ENCODE measurements around the gene UROC1. TPM values are rescaled to one million over a fixed set of nuclear protein-coding genes. Genes with fewer than 3 reads are reported as not detected.
A peak's percentile ranks its signal among the peaks of the same experiment; 100 is the strongest.

The UROC1 gene
- total and polyA plus RNA-seq, 2 of the 13 experiments (the other 11 are each of a cell fraction or from before 2014, with no cell fraction given), result 0.71 to 1.3 TPM

GRCh38 chr3:126519506-126520455, 2.2 kb upstream of the UROC1 start:
- Histone ChIP-seq H3K27me3 (ENCODE audit: control insufficient read depth in 1 of 2, insufficient read depth in 2 of 2, low read length in 2 of 2) (no peaks in the 10 kb centered on the region; a peak in 1 of 5 replicates), H2AFZ (ENCODE audit: low read length) (no peak overlapping the region), H3K27ac (ENCODE audit: extremely low read length, insufficient read depth, low read length) (peak overlapping the region; percentile 76), H4K20me1 (ENCODE audit: insufficient read depth, low read length) (no peaks in the 10 kb centered on the region), H3K9me3 (ENCODE audit: low read length) (no peaks in the 10 kb centered on the region), H3K79me2 (ENCODE audit: insufficient read depth, low read length) (peaks cover 4% of the 10 kb centered on the region), H3K4me3 (replicated peaks in 1 of 3; ENCODE audit: insufficient read depth in 1 of 3, low read depth in 2 of 3, low read length in 3 of 3) (no peak overlapping the region), H3K9ac (ENCODE audit: insufficient read depth, low read depth, low read length) (no peak overlapping the region), H3K4me1 (ENCODE audit: insufficient read depth, low read length) (peaks cover 75% of the 10 kb centered on the region), H3K4me2 (ENCODE audit: low read depth, low read length) (peak overlapping the region; percentile 94), H3K36me3 (replicated peaks in 1 of 2; ENCODE audit: control insufficient read depth in 1 of 2, insufficient read depth in 2 of 2, low read length in 2 of 2) (no peaks in the 10 kb centered on the region)
- DNase-seq (ENCODE audit: low spot score) (peak; percentile 32), ATAC-seq (no peak), FAIRE-seq (peak; percentile 46)
- 82% methylated on average over 5 of the region's 10 CpGs for WGBS (ENCODE audit: low lambda C conversion rate)
- in situ Hi-C loops (cut with HindIII; ENCODE audit: extremely low pct_ligation_motif_present, low pct_unique_long_range_greater_than_20kb), result no loop called here
- CTCF ChIA-PET (ENCODE audit: low intra/inter-chr PET ratio, low total read pairs), result no interaction called here
- intact Hi-C loops (cut with micrococcal nuclease; ENCODE audit: unreplicated experiment), result loop anchor here (5.0 kb wide), 1 partner anchor 37 kb away; no protein-coding TSS in a partner anchor
- BruUV-seq (replicated peaks), result no TSS peak
- POLR2A ChIA-PET, result interaction anchor here (1.2 to 3.5 kb wide), 6 partner anchors 9 to 46 kb away, joined by 4 to 53 read pairs (median 10); partner anchors contain the start of gene ZXDC
- TF ChIP-seq ZNF510 (CRISPR knock-in tag; IDR thresholded peaks at IDR 0.05; ENCODE audit: low read depth) (0 out of 2 replicates have a peak, but pooled peaks have one; percentile 0), MYC (CRISPR knock-in tag; IDR thresholded peaks at IDR 0.05; ENCODE audit: borderline replicate concordance) (no peak), ZNF768 (CRISPR knock-in tag; IDR thresholded peaks at IDR 0.05) (0 out of 2 replicates have a peak, but pooled peaks have one; percentile 46), ZNF646 (CRISPR knock-in tag; IDR thresholded peaks at IDR 0.05) (peak; percentile 47; the same call in 1 of the 2 replicates), ZKSCAN5 (CRISPR knock-in tag; IDR thresholded peaks at IDR 0.05) (no peak), ZNF709 (CRISPR knock-in tag; IDR thresholded peaks at IDR 0.05) (no peak), CHD4 (IDR thresholded peaks at IDR 0.05; ENCODE audit: borderline replicate concordance, low read length) (no peak), CSRNP2 (CRISPR knock-in tag; conservative IDR thresholded peaks at IDR 0.05; ENCODE audit: low read depth) (no peak), ZFP62 (CRISPR knock-in tag; IDR thresholded peaks at IDR 0.05) (no peak), SOX13 (IDR thresholded peaks at IDR 0.05) (no peak), SOX13 (CRISPR knock-in tag; conservative IDR thresholded peaks at IDR 0.05 in 1 of 2, IDR thresholded peaks at IDR 0.05 in 1 of 2) (no peak), CBX1 (IDR thresholded peaks at IDR 0.05; ENCODE audit: low read depth) (no peak), TMF1 (CRISPR knock-in tag; IDR thresholded peaks at IDR 0.05; ENCODE audit: low read depth) (no peak)
- TF ChIP-seq, protein P1, sequence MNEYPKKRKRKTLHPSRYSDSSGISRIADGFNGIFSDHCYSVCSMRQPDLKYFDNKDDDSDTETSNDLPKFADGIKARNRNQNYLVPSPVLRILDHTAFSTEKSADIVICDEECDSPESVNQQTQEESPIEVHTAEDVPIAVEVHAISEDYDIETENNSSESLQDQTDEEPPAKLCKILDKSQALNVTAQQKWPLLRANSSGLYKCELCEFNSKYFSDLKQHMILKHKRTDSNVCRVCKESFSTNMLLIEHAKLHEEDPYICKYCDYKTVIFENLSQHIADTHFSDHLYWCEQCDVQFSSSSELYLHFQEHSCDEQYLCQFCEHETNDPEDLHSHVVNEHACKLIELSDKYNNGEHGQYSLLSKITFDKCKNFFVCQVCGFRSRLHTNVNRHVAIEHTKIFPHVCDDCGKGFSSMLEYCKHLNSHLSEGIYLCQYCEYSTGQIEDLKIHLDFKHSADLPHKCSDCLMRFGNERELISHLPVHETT (CRISPR knock-in tag; conservative IDR thresholded peaks at IDR 0.05), result no peak
